ENCODE results near the gene SIPA1L2. TPM values are rescaled to one million over a fixed set of nuclear protein-coding genes. Genes with fewer than 3 reads are reported as not detected.
A peak's percentile ranks its signal among the peaks of the same experiment; 100 is the strongest.
"Not testable (repeated sequence)": the region's sequence is repeated elsewhere in the genome, so short reads cannot be mapped to it uniquely, and the experiment has no call there.

The SIPA1L2 gene
- total RNA-seq, 1 donor from 2014 or later = 11.7 TPM

- no peak for DNase-seq (ENCODE audit: low read depth in 2 of 2)
Measured at GRCh38 chr1:232615306-232615800, 14.6 kb downstream of the SIPA1L2 start.

GRCh38 chr1:232614811-232615210 is 15.1 kb downstream of the SIPA1L2 start:
- no peak for DNase-seq (ENCODE audit: low read depth in 2 of 2)

GRCh38 chr1:232613752-232614381 is 16.1 kb downstream of the SIPA1L2 start:
- DNase-seq (ENCODE audit: low read depth in 2 of 2) = peak in 1 of 2 donors; percentile 11

GRCh38 chr1:232612836-232613235 is 17.1 kb downstream of the SIPA1L2 start:
- DNase-seq (ENCODE audit: low read depth in 2 of 2) = not testable (repeated sequence)

GRCh38 chr1:232611834-232612233 is 18.1 kb downstream of the SIPA1L2 start:
- no peak for DNase-seq (ENCODE audit: low read depth in 2 of 2)

- not testable (repeated sequence) for DNase-seq (ENCODE audit: low read depth in 2 of 2)
Measured at GRCh38 chr1:232610902-232611745, 18.8 kb downstream of the SIPA1L2 start.

- no peak for DNase-seq (ENCODE audit: low read depth in 2 of 2)
Measured at GRCh38 chr1:232610192-232610901, 19.6 kb downstream of the SIPA1L2 start.

- DNase-seq (ENCODE audit: low read depth in 2 of 2) = no peak
Measured at GRCh38 chr1:232608427-232608826, 21.5 kb downstream of the SIPA1L2 start.

- no peak for DNase-seq (ENCODE audit: low read depth in 2 of 2)
Measured at GRCh38 chr1:232602622-232603021, 27.3 kb downstream of the SIPA1L2 start.

GRCh38 chr1:232600424-232601258 is 29.3 kb downstream of the SIPA1L2 start:
- DNase-seq (ENCODE audit: low read depth in 2 of 2) = no peak

- DNase-seq (ENCODE audit: low read depth in 2 of 2) = no peak
Measured at GRCh38 chr1:232599178-232600041, 30.5 kb downstream of the SIPA1L2 start.

GRCh38 chr1:232598837-232599177 is 31.1 kb downstream of the SIPA1L2 start:
- no peak for DNase-seq (ENCODE audit: low read depth in 2 of 2)

- no peak for DNase-seq (ENCODE audit: low read depth in 2 of 2)
Measured at GRCh38 chr1:232598133-232598532, 31.8 kb downstream of the SIPA1L2 start.

- no peak for DNase-seq (ENCODE audit: low read depth in 2 of 2)
Measured at GRCh38 chr1:232597721-232598120, 32.2 kb downstream of the SIPA1L2 start.

GRCh38 chr1:232596666-232597303 is 33.1 kb downstream of the SIPA1L2 start:
- DNase-seq (ENCODE audit: low read depth in 2 of 2) = no peak

GRCh38 chr1:232594768-232595698 is 34.9 kb downstream of the SIPA1L2 start:
- DNase-seq (ENCODE audit: low read depth in 2 of 2) = no peak

- DNase-seq (ENCODE audit: low read depth in 2 of 2) = no peak
Measured at GRCh38 chr1:232593717-232594502, 36.0 kb downstream of the SIPA1L2 start.

- no peak for DNase-seq (ENCODE audit: low read depth in 2 of 2)
Measured at GRCh38 chr1:232591344-232591743, 38.6 kb downstream of the SIPA1L2 start.
